ENCODE results near the gene EYS.

Gene EYS

GRCh38 chr6:64049736-64050135 is 1657.3 kb downstream of the EYS start:
- H3K4me1 ChIP-seq (ENCODE audit: insufficient read depth, poor library complexity, severe bottlenecking) = no peaks in the 10 kb centered on the region
- no peaks in the 10 kb centered on the region for H3K27me3 ChIP-seq (ENCODE audit: insufficient read depth, poor library complexity, severe bottlenecking)
- no peak for ATAC-seq (ENCODE audit: low read depth)
- no peak for TF ChIP-seq CTCF (IDR thresholded peaks at IDR 0.05; ENCODE audit: poor library complexity, severe bottlenecking)
- no peak overlapping the region for H3K27ac ChIP-seq (ENCODE audit: poor library complexity, severe bottlenecking)
- H3K9me3 ChIP-seq (ENCODE audit: severe bottlenecking) = no peaks in the 10 kb centered on the region
- DNase-seq (ENCODE audit: low spot score) = no peak
- no peaks in the 10 kb centered on the region for H3K36me3 ChIP-seq (ENCODE audit: low read depth)
- no peak overlapping the region for H3K4me3 ChIP-seq (ENCODE audit: severe bottlenecking)

GRCh38 chr6:64046746-64047208 is 1660.2 kb downstream of the EYS start:
- Histone ChIP-seq H3K9me3 (ENCODE audit: severe bottlenecking) (no peaks in the 10 kb centered on the region), H3K27me3 (ENCODE audit: insufficient read depth, poor library complexity, severe bottlenecking) (no peaks in the 10 kb centered on the region), H3K4me3 (ENCODE audit: severe bottlenecking) (no peak overlapping the region), H3K27ac (ENCODE audit: poor library complexity, severe bottlenecking) (no peak overlapping the region), H3K36me3 (ENCODE audit: low read depth) (no peaks in the 10 kb centered on the region), H3K4me1 (ENCODE audit: insufficient read depth, poor library complexity, severe bottlenecking) (no peaks in the 10 kb centered on the region)
- ATAC-seq (ENCODE audit: low read depth) = no peak
- TF ChIP-seq CTCF (IDR thresholded peaks at IDR 0.05; ENCODE audit: poor library complexity, severe bottlenecking) = no peak
- DNase-seq (ENCODE audit: low spot score) = no peak

GRCh38 chr6:64041373-64041772 is 1665.7 kb downstream of the EYS start:
- H3K36me3 ChIP-seq (ENCODE audit: low read depth) = no peaks in the 10 kb centered on the region
- DNase-seq (ENCODE audit: low spot score) (no peak), ATAC-seq (ENCODE audit: low read depth) (no peak)
- H3K9me3 ChIP-seq (ENCODE audit: severe bottlenecking) = no peaks in the 10 kb centered on the region
- no peak overlapping the region for H3K27ac ChIP-seq (ENCODE audit: poor library complexity, severe bottlenecking)
- H3K27me3 ChIP-seq (ENCODE audit: insufficient read depth, poor library complexity, severe bottlenecking) = no peaks in the 10 kb centered on the region
- H3K4me3 ChIP-seq (ENCODE audit: severe bottlenecking) = no peak overlapping the region
- no peak for TF ChIP-seq CTCF (IDR thresholded peaks at IDR 0.05; ENCODE audit: poor library complexity, severe bottlenecking)
- peaks cover 6% of the 10 kb centered on the region for H3K4me1 ChIP-seq (ENCODE audit: insufficient read depth, poor library complexity, severe bottlenecking)

GRCh38 chr6:64040113-64040512 is 1666.9 kb downstream of the EYS start:
- no peaks in the 10 kb centered on the region for H3K27me3 ChIP-seq (ENCODE audit: insufficient read depth, poor library complexity, severe bottlenecking)

More at GRCh38 chr6:64040113-64040512, 1666.9 kb downstream of the EYS start:
- Histone ChIP-seq H3K9me3 (ENCODE audit: severe bottlenecking) (no peaks in the 10 kb centered on the region), H3K36me3 (ENCODE audit: low read depth) (no peaks in the 10 kb centered on the region), H3K4me3 (ENCODE audit: severe bottlenecking) (no peak overlapping the region), H3K27ac (ENCODE audit: poor library complexity, severe bottlenecking) (no peak overlapping the region), H3K4me1 (ENCODE audit: insufficient read depth, poor library complexity, severe bottlenecking) (peaks cover 13% of the 10 kb centered on the region)
- no peak for TF ChIP-seq CTCF (IDR thresholded peaks at IDR 0.05; ENCODE audit: poor library complexity, severe bottlenecking)
- no peak for ATAC-seq (ENCODE audit: low read depth)
- no peak for DNase-seq (ENCODE audit: low spot score)

Measured in RWPE2 (cell line).